Activated CD8-positive, alpha-beta memory T cell treated with anti-CD3 and anti-CD28 coated beads for 1 hour (primary cell): Measurements from ENCODE around the gene PLEKHA7.
A peak's percentile ranks its signal among the peaks of the same experiment; 100 is the strongest.
"Not testable (repeated sequence)": the region's sequence is repeated elsewhere in the genome, so short reads cannot be mapped to it uniquely, and the experiment has no call there.

Experiments
- DNase-seq, 2 donors: peaks; one replicate each; pipeline ENCODE4 v3.0.0-alpha.2; 2020; ENCODE audit warnings: low read depth in 1 of 2; ENCODE audit errors: extremely low read depth in 1 of 2

Gene PLEKHA7

DNA sequence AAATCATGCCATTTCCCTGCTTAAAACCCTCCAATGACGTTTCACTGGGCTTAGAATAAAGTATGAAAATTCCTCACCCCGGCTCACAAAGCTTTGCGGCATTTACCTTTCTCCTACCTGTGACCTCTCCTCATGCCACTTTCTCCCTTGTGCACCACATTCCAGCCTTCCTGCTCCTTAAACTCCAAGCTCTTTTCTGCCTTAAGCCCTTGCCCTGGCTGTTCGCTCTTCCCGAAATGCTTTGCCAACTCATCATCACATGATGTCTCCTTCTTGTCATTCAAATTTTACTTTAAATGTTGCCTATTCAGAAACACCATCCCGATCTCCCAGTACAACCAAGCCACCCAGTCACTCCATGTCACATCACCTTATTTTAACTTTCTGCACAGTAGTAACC, 2.0 kb downstream of the PLEKHA7 start:
- no peak for DNase-seq

DNA sequence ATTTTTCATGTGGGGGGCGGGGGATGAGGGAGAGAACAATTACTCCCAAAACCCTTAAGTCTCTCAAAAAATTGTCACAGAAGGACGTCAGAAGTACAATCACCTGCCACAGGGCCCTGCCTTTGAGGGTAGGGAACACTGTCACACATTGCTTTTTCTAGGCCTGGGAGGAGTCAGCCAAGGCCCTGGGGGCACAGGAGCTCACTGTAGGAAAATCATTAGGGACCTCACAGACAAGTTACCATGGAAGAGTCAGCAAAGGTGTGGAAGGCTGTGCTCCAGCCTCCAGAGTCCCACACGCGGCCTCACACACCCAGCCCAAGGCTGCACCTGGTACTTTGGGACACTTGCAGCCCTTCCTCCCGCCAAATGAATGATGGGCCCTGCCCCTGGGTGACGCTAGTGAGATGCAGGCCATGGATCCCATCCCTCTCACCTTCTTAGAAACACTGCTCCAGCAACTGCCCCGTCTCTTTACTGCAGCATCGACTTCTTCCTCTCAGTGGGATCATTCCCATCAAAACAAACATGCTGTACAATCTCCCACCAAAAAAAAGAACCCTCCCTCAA, 3.3 kb downstream of the PLEKHA7 start:
- no peak for DNase-seq

DNA sequence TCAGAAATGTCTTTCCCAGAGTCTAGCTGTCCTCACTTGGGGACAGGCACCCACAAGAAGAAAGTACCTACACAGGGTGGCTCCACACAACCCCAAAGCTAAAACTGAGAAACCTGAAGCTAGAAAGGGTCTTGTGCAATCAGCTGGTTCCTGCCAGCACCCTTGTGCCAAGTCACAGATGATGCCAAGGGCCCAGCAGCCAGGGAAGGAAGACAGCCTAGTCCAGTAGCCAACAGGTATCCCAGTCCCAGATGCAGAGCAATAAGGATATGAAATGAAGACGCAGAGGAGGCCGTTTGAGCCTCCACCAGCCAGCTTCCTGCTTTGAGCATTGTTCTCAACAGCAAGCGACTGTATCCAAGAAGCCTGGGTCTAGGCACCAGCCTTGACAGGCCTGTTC, 6.1 kb downstream of the PLEKHA7 start:
- DNase-seq: no peak

DNA sequence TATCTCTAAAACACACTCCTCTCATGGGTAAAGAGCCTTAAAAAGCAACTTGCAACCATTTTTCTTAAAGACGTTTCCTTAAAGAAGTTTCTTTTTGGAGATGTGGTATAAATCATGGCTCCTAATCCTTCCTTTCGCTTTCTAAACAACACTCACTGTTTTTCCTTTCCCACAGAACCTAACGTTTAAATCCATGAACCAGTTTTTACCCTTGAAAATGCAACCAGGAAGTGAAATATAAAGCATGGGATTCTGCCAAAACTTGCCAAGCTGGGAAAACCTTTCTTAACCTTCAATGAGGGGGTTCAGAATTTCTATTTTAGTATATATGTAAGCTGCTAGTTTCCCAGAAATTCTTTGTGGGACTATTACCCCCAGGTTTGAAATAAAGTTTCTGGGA, 8.6 kb downstream of the PLEKHA7 start:
- DNase-seq: no peak

DNA sequence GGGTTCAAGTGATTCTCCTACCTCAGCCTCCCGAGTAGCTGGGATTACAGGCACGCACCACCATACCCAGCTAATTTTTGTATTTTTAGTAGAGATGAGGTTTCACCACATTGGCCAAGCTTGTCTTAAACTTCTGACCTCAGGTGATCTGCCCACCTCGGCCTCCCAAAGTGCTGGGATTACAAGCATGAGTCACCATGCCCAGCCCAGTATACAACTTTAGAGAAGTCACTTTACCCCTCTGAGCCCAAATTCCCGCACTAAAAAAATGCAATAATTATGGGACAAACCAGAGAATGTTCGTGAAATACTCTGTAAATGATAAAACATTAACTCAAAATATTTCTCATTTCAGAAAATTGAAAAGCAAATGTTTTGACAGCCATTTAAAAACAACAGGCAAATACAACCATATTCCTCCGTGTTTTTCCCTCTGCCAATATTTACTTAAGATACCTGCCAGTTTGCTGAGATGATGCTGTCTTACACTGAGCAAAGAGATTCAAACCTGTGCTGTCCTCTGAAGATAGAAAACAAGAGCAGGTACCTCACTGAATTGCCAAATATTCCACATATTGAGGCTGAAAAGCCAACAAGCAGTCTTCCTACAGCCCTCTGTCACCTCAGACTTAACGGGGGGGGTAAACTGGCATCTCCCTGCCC, 9.6 kb downstream of the PLEKHA7 start:
- no peak for DNase-seq

DNA sequence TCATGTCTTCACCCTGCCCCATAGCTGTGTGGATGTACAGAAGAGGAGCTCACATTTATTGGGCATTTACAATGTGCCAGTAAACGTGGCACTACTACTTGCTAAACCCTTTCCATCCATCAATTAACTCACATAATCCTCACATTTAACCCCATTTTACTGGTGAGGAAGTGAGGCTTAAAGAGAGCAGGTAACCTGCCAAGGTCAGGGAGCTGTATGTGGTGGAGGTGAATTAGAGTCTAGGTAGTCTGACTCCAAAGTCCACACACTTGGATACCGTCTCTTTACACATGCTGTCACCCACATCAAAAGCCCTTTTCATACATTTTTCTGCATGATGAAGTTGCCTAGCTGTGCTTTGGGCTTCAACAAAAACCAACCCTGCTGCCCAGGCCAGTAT, 10.8 kb downstream of the PLEKHA7 start:
- no peak for DNase-seq

DNA sequence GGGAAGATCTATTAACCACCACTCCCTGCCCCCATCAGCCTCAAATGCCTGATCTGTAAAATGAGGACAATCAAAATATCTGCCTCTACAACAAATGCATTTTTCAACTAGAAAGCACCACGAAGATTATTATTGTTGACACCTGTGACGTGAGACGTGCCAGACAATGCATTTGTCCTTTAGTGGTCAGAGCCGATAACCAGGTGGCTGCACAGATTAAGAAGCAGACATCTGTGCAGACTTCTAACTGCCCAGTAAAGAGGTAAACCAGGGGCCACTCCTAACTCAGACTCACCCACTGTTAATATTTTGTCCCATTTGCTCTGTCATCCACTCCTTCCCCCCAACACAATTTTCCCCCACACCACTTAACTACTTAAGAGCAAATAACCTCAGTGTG, 11.7 kb downstream of the PLEKHA7 start:
- DNase-seq: no peak

DNA sequence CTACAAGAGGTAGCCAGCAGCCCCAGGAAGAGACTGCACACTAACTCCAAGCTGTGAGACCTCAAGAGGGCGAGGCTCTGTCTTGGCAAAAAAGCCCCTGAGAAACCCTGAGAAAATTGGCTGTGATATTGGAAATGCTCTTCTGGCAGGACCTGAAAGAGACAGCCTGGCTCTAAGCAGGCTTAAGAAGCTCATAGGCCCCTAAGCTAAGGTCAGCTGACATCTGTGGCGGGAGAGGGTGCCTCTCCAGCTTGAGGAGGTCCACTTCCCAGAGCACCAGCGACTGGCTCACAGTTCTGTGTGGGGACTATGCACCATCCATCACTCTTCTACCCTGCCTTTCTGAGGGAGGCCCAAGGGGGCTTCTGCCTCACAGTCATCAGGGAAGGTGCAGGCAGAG, 12.4 kb downstream of the PLEKHA7 start:
- no peak for DNase-seq

DNA sequence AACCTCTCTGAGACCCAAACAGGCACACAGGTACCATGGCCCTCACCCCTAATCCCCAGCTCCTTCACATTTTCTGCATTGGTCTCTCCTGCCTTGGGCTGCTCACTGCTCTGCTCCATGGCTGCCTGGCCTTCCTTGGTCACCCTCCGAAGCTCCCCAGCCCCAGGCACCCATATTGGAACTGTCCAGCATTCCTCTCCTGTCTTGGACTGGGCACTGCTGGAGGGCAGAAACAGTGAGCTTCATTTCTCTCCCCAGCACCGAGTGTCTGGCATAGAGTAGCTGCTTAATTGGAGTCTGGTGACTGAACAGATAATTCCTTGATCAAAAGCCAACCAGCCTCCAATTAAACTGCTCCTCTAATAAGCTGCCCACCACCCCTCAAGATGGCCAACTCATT, 13.2 kb downstream of the PLEKHA7 start:
- no peak for DNase-seq

DNA sequence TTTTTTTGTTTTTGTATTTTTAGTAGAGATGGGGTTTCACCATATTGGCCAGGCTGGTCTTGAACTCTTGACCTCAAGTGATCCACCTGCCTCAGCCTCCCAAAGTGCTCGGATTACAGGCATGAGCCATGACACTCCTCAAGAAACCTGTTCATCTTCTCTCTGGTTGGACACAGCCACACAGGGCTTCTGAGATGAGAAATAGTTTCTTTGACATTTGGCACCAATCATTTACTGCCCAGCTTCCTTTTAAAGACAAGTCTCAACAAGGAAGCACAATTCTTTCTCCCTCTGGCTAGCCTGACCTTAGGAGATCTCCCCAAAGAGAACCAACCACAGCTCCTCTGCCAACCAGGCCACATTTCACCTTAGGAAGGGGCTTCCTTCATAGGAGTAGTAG, 14.0 kb downstream of the PLEKHA7 start:
- not testable (repeated sequence) for DNase-seq

DNA sequence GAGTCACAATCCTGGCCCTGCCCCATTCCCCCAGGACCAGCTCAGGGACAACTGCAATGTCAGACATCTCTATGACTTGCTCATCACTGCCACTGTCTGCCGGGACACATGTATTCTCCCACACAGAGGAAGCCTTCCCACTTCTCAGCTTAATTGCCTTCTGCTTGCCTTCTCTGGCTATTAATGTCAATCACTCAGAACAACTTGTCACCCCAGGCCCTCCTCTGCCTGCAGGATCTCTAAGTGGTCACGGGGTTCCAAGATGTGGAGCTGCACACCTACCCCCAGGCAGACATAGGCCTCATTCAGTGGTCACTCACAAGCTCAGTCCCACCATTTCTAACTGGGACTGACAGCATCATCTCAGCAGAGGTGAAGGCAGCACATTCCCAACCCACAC, 15.1 kb downstream of the PLEKHA7 start:
- no peak for DNase-seq

DNA sequence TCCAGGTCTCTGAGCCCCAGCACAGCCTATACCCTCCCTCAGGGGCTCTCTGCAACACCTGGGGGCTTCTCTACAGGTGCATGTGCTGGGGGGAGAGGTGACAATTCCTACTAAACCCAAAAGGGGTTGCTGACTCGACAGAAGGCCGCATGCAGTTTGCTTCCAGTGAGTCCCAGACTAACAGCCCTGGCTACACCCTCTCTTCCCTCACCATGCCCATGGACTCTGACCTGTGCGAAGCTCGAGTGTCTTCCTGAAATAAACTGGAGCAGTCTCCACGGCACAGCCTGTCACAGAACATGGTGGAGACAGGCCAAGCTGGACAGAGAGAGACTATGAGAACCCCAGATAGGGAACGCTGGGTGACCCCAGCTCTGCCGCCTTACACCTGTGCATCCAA, 16.6 kb downstream of the PLEKHA7 start:
- DNase-seq: no peak

DNA sequence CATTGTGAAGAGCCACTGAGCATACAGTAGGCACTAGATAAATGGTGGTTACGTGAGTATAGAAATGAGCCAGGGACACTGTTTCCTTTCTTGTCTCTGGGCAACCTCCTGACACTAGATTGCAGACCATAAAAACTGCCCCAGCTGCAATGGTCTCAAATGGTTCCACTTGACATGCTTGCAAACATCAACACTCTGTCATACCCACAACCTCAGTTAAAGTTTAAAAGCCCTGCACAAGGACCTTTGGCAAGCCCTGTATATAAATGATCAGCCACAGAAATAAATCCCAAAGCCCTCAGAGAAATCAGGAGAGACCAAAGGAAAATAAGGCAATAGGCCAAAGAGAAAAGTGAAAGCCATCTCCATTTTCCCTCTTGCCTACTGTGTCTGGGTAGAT, 20.7 kb downstream of the PLEKHA7 start:
- DNase-seq: no peak

DNA sequence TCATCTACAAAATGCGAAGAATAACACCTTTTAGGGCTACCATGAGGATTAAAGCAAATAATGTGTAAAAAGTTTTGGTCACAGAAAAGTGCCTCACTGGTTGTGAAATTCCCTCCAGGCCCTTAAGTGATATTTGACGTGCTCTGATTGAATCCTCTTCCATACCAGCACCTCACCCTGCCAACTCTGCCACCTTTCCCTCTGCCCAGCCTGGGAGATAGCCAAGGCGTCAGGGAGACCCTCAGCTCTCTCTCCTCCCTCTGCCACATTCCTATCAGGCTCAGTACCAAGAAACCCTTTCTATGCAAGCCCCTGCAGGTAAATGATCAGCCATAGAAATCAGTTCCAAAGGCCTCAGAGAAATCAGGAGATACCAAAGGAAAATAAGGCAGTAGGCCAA, 21.4 kb downstream of the PLEKHA7 start:
- no peak for DNase-seq

DNA sequence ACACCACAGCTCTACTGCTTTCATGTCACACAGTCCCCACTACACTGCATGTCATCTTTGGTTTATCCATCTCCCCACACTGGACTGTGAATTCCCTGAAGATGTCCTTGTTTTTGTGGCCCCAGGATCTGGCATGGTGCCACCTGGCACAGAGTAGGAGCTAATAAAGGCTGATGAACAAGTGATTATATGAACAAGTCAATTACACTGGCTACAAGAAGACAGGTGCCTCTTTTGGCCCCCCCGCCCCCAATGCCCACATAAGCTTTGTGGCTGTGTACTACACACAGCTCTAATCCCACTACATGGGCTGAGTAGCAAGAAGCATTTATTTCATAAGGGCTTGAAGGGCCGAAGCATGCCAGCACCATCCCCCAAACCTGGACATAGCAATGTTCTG, 24.7 kb downstream of the PLEKHA7 start:
- DNase-seq: no peak

DNA sequence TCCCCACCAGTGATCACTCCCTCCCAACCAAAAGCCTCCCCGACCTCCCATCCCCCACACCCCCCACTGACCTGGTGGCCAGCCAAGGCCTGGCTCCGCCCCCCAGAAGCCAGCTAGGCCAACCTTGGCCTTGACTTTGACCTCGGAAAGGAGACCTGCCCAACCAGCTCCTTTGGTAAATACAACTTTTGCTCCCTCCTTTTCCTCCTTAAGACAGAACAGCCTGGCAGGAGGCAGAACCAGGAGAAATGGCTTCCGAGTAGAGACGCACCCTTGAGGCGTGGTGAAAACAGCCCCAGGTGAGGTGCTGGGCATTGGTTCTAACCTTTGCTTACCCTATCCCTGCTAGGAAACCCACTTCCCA, 27.0 kb downstream of the PLEKHA7 start:
- DNase-seq: no peak

DNA sequence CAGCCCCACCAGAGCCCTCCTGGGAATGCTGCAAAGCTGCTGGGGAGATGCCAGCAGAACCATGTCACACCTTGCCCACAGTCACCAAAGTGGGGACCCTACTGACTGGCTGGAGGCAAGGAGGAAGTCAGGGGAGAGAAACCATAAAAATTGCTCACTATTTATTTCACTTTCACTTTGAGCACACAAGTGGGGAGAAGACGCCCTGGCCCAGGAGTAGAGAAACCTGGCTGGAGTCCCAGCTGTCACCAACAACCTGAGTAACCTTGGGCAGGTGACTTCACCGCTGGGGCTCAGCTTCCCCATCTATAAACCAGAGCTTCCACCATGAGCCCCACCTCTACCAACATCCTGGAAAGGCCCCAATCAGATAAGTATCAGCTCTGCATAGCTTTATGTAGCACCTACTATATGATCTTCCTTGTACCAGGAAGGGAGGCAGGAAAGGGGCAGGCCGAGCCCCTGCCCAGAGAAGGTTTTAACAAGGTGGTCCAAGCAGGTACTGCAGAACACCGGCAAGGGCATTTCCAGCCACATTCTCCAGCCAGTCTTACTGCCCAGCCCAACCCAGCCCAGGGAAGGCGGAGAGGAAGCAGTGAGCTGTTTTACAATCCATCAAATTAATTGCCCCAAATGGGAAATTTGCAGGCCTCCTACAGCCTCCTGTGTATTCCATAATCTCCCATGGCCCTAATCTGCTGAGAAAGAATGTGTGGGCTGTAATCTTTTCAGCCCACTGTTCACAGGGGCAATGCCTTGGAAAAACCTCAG, 27.6 kb downstream of the PLEKHA7 start:
- peak; percentile 1 to 3 for DNase-seq

DNA sequence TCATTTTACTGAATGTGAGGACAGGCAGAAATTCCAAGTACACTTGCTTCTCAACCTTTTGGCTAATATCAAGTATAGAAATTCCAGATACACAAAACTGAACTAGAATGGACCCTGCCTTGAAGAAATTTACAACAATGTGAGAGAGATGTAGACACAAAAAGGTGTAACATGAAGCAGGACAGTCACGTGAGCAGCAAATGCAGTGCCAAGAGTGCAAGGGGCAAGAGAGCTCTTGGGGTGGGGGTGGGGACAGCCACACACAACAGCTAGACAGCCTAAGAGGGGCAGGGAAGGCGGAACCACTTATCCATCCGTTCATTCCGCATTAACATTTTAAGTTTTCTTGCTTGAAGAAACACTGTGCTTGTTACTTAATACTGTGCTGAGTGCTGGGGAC, 28.9 kb downstream of the PLEKHA7 start:
- DNase-seq: no peak

DNA sequence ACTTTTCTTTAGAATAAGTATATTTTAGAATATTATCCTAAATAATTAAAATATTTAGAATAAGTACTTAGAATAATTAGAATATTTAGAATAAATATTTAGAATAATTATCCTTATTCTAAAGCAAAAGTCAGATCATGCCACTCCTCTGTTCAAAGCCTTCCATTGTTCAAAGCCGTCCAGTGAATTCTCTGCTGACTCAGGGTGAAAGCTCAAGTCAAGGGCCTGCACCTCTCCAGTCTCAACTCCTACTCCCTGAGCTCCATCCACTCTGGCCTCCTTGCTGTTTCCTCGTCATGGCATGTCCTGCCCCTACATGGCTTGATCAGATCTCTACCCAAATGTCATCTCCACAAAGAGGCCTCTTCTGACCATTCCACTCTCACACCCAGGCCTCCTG, 30.0 kb downstream of the PLEKHA7 start:
- no peak for DNase-seq

DNA sequence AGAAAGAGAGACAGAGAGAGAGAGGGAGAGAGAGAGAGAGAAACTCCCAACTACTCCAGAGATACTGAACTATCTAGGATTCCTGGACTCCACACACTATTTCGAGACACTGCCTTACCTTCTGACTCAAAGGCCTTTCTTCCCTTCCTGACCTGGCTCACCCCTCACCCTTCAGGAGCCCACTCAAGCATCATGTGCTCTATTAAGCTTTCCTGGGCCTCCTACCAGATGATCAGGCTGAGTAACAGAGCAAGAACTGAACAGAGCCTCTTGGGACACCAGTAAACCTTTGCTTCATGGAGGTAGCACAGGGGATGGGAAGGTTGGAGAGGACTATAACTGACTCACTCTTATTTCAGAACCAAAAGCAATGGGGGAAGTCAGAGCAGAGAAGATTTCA, 31.4 kb downstream of the PLEKHA7 start:
- no peak for DNase-seq

DNA sequence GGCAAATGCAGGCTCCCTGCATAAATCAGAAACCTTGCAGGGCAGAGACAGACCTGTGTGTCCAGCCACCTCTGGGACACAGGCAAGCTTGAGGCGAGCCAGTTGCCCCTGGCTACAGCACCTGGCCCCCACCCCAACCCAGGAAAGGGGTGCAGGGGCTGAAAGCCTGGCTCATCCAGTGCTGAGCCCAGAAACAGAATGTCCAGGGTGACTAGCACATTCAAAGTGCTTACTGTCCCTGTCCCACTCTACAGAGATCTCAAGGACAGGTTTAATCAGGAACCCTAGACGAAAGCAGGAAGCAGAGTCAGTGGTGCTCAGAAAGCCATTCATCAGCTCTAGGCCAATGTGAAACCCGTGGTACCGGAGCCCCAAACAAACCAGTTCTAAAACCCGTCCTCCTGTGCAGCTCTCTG, 31.9 kb downstream of the PLEKHA7 start:
- no peak for DNase-seq

DNA sequence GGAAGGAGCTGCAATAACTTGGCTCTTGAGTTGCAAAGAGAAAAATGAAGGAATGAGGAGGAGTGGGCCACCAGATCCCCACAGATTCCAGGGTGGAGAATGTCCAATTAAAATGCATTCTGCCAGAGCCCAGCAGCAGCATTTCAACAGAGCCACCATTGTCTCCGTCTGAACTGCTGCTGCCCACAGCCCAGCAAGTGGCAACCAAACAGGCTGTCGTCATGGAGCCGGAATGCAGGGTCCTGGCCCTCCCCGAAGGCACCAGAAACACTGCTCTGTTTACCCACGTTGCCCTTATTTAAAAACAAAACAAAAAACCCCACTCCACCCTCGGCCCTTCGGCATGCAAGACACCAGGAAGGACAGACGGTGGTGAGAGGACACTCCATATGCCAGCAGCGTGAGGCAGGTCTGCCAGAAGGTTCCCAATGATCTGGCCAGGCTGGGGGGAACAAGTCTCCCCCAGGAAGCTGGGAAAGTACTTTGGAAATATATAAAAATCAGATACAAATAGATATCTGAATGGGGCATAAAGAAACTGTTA, 32.5 kb downstream of the PLEKHA7 start:
- no peak for DNase-seq
